ENCODE data around the gene CBLN3. TPM values are rescaled to one million over a fixed set of nuclear protein-coding genes. Genes with fewer than 3 reads are reported as not detected.
A peak's percentile ranks its signal among the peaks of the same experiment; 100 is the strongest.

Gene CBLN3
- total RNA-seq, 1 experiment from 2014 or later, result 0.94 TPM

GRCh38 chr14:24432259-24433131 lies 3.0 kb upstream of the CBLN3 start (continued):
- TF ChIP-seq, protein P1, sequence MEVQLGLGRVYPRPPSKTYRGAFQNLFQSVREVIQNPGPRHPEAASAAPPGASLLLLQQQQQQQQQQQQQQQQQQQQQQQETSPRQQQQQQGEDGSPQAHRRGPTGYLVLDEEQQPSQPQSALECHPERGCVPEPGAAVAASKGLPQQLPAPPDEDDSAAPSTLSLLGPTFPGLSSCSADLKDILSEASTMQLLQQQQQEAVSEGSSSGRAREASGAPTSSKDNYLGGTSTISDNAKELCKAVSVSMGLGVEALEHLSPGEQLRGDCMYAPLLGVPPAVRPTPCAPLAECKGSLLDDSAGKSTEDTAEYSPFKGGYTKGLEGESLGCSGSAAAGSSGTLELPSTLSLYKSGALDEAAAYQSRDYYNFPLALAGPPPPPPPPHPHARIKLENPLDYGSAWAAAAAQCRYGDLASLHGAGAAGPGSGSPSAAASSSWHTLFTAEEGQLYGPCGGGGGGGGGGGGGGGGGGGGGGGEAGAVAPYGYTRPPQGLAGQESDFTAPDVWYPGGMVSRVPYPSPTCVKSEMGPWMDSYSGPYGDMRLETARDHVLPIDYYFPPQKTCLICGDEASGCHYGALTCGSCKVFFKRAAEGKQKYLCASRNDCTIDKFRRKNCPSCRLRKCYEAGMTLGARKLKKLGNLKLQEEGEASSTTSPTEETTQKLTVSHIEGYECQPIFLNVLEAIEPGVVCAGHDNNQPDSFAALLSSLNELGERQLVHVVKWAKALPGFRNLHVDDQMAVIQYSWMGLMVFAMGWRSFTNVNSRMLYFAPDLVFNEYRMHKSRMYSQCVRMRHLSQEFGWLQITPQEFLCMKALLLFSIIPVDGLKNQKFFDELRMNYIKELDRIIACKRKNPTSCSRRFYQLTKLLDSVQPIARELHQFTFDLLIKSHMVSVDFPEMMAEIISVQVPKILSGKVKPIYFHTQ (CRISPR knock-in tag; IDR thresholded peaks at IDR 0.05), result no peak
- TF ChIP-seq, protein P2, sequence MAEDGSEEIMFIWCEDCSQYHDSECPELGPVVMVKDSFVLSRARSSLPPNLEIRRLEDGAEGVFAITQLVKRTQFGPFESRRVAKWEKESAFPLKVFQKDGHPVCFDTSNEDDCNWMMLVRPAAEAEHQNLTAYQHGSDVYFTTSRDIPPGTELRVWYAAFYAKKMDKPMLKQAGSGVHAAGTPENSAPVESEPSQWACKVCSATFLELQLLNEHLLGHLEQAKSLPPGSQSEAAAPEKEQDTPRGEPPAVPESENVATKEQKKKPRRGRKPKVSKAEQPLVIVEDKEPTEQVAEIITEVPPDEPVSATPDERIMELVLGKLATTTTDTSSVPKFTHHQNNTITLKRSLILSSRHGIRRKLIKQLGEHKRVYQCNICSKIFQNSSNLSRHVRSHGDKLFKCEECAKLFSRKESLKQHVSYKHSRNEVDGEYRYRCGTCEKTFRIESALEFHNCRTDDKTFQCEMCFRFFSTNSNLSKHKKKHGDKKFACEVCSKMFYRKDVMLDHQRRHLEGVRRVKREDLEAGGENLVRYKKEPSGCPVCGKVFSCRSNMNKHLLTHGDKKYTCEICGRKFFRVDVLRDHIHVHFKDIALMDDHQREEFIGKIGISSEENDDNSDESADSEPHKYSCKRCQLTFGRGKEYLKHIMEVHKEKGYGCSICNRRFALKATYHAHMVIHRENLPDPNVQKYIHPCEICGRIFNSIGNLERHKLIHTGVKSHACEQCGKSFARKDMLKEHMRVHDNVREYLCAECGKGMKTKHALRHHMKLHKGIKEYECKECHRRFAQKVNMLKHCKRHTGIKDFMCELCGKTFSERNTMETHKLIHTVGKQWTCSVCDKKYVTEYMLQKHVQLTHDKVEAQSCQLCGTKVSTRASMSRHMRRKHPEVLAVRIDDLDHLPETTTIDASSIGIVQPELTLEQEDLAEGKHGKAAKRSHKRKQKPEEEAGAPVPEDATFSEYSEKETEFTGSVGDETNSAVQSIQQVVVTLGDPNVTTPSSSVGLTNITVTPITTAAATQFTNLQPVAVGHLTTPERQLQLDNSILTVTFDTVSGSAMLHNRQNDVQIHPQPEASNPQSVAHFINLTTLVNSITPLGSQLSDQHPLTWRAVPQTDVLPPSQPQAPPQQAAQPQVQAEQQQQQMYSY (CRISPR knock-in tag; IDR thresholded peaks at IDR 0.05), result no peak
- no peak for TF ChIP-seq IRF2 (CRISPR knock-in tag; IDR thresholded peaks at IDR 0.05; ENCODE audit: borderline replicate concordance, low read depth)
- no peak for TF ChIP-seq RORB (CRISPR knock-in tag; IDR thresholded peaks at IDR 0.05)

DNA sequence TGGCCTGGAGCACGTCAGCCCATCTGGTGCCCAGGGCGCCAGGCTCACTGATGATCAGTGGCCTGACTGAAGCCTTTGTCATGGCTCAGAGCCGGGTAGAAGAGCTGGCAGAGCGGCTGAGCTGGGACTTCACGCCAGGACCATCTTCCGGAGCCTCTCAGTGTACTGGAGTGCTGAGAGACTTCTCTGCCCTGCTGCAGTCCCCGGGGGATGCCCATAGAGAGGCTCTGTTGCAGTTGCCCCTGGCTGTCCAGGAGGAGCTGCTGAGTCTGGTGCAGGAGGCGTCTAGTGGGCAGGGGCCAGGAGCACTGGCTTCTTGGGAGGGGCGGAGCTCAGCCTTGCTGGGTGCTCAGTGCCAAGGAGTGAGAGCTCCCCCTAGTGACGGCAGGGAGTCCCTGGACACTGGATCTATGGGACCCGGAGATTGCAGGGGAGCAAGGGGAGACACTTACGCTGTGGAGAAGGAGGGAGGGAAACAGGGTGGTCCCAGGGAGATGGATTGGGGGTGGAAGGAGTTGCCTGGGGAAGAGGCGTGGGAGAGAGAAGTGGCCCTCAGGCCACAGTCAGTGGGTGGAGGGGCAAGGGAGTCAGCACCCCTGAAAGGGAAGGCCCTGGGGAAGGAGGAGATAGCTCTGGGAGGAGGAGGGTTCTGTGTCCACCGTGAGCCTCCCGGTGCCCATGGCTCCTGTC lies 2.2 kb upstream of the CBLN3 start:
- peak; percentile 96 for DNase-seq (ENCODE audit: low spot score)
- Mint-ChIP-seq H3K4me1 (peaks cover 29% of the 10 kb centered on the region), H3K4me3 (peak overlapping the region; percentile 74), H3K36me3 (peaks cover 10% of the 10 kb centered on the region), H3K27ac (peak overlapping the region; percentile 48), H3K27me3 (ENCODE audit: low read depth) (peaks cover 14% of the 10 kb centered on the region), H3K9me3 (no peaks in the 10 kb centered on the region)
- POLR2A ChIA-PET, result interaction anchor here (0.5 to 3.3 kb wide), 15 partner anchors 10 to 290 kb away, joined by 3 to 23 read pairs (median 4); partner anchors contain the start of genes DHRS1, EMC9, NFATC4 and NOP9
- CTCF ChIA-PET, result interaction anchor here (0.6 to 11.4 kb wide), 61 partner anchors 9 to 375 kb away, joined by 3 to 518 read pairs (median 6); partner anchors contain the start of genes ADCY4, CHMP4A, CIDEB and DHRS1
- ATAC-seq, result peak; percentile 84
- TF ChIP-seq IRF1 (CRISPR knock-in tag; IDR thresholded peaks at IDR 0.05), result no peak
- TF ChIP-seq, protein P3, sequence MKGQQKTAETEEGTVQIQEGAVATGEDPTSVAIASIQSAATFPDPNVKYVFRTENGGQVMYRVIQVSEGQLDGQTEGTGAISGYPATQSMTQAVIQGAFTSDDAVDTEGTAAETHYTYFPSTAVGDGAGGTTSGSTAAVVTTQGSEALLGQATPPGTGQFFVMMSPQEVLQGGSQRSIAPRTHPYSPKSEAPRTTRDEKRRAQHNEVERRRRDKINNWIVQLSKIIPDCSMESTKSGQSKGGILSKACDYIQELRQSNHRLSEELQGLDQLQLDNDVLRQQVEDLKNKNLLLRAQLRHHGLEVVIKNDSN (CRISPR knock-in tag; IDR thresholded peaks at IDR 0.05), result no peak
- TF ChIP-seq GABPB1 (CRISPR knock-in tag; IDR thresholded peaks at IDR 0.05), result peak; percentile 87
- no peak for TF ChIP-seq ZMAT4 (CRISPR knock-in tag; IDR thresholded peaks at IDR 0.05)
- peak; percentile 89 for TF ChIP-seq CTCF (IDR thresholded peaks at IDR 0.05)
- TF ChIP-seq, protein P4, sequence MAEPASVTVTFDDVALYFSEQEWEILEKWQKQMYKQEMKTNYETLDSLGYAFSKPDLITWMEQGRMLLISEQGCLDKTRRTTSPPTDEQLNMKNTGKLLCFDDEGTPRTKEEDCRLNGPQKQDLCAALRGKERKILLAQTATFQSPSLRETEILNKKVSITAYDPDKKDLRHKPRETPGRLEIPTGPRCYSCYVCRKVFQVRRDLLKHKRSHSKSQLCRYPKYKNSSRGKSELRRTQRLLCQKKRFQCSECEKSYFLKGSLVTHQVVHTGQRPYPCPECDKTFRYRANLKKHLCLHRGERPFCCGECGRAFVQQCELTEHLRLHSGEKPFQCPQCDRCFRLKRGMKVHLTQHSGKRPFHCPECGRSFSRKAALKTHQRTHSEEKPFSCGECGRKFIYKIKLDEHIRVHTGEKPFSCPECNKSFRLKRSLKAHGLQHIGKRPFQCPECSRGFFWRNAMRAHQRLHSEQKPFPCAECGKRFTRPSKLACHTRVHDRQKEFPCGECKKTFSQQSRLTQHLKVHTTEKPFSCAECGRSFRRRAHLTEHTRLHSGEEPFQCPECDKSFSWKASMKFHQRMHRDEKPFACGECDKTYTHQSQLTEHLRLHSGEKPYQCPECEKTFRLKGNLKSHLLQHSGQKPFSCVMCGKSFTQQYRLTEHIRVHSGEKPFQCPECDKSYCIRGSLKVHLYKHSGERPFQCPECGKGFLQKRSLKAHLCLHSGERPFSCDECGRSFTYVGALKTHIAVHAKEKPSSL (CRISPR knock-in tag; conservative IDR thresholded peaks at IDR 0.05), result no peak
- peak; percentile 39; the same call in 1 of the 2 replicates for TF ChIP-seq ETV6 (CRISPR knock-in tag; IDR thresholded peaks at IDR 0.05)
- no peak for TF ChIP-seq GTF2I (CRISPR knock-in tag; conservative IDR thresholded peaks at IDR 0.05)
- TF ChIP-seq NFATC4 (CRISPR knock-in tag; IDR thresholded peaks at IDR 0.05), result no peak
- TF ChIP-seq ELF4 (CRISPR knock-in tag; IDR thresholded peaks at IDR 0.05; ENCODE audit: low read depth), result no peak
- TF ChIP-seq TEAD4 (CRISPR knock-in tag; IDR thresholded peaks at IDR 0.05), result no peak
- no peak for TF ChIP-seq NFE2L1 (CRISPR knock-in tag; IDR thresholded peaks at IDR 0.05)
- TF ChIP-seq HMGXB4 (CRISPR knock-in tag; IDR thresholded peaks at IDR 0.05), result peak; percentile 36; the same call in 1 of the 2 replicates
- peak; percentile 58 for TF ChIP-seq SP1 (CRISPR knock-in tag; conservative IDR thresholded peaks at IDR 0.05)
